Stimulated activated CD4-positive, alpha-beta T cell treated with anti-CD3 and anti-CD28 coated beads, Interleukin-4, amount 100 ng/mL, for 48 hours (primary cell): ENCODE measurements around the gene CISH.

Experiments
- DNase-seq, 2 donors: peaks; one replicate each; pipeline ENCODE4 v3.0.0-alpha.2; 2020; ENCODE audit warnings: low read depth in 2 of 2

The CISH gene

DNA sequence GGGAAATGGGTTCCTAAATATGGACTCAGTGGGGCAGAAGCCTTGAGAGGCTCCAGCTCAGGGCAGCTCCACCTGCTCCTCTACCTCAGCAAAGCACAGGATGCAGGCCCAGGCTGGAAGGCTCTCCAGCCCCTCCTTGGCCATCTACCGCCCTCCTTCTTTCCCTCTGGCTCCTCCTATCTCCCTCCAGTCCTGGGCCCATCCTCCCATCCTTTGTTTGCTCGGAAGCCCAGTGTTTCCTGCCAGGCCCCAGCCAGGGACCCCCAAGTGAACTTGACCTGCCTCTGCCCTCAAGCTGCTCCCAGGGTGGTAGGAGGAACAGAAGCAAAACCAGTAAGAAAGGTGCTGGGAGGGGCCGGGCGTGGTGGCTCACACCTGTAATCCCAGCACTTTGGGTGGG is 25.4 kb upstream of the CISH start:
- DNase-seq, result no peak

DNA sequence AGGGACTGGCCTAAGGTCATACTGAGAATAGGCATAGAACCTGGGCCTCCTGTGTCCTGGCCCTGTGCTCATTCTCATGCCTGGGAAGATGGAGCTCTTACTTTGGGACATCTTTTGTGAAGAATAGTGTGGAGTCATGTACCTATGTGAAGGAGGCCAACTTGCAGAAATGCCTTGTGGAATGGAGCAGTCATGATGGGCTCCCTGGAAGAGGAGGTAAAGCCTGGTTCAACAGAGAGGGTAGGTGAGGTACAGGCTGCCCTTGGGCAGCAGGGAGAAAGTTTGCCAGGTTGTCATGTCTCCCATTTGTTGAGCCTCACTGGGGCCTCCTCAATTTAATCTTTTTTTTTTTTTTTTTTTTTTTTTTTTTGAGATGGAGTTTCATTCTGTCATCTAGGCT is 23.5 kb upstream of the CISH start:
- DNase-seq, result no peak

DNA sequence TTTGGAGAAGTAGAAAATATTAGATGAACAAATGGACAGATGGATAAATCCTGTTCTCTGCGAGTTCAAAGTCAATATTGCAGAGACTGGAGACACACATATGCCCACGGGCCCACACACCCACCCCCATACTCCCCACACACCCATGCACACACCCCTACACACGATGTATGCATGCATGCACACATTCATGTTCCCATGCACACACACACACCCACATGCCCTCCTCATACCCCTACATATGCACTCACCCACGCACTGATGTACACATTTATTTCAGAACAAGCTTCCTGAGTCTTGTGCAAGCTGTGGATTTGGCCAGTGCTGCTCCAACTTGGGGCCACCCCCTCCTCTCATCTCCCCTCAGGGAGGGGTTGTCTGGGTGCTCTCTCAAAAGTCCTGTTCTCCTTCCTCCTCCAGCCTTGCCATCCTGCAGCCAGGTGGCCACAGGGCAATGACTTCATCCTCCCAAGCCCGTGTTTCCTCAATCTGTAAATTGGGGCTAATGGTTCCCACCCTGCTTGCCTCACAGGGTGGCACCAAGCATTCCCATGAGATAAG is 21.7 kb upstream of the CISH start:
- DNase-seq, result no peak

DNA sequence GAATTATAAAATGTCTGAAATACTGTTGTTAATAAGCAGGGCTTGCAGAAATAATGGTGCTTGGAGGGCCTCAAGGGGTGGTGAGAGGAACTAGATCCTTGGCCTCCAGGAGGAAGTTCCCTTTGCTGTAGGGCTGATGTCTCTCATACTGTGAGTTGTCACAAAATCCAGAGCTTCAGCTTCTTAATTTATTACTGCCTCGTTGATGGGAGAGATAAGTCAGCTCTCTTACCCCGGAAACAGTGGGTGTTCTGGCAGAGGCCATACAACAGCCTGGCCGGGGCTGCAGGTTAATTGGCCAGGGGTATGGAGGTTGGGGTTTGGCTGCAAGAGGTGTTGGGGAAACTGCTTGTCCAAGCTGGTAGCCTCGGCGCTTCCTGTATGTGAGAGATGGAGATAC is 20.9 kb upstream of the CISH start:
- DNase-seq, result no peak

DNA sequence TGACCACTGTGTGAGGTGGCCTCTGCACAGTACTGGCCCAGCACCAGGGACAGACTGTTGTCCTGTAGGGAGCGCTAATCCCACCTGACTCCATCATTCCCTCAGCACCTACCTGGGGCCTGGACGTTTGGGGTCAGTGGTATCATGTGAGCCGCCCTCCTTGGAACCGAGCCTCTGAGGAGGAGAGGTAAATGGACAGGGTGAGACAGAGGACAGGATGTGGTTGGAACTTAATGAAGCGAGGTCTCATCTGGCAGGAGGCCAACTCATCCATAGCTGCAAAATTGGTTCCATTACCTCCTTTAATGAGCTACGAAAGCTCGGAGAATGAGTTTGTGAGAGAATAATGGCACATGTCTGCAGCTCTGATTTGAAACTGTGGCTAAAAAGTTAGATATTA is 19.3 kb upstream of the CISH start:
- DNase-seq, result no peak

DNA sequence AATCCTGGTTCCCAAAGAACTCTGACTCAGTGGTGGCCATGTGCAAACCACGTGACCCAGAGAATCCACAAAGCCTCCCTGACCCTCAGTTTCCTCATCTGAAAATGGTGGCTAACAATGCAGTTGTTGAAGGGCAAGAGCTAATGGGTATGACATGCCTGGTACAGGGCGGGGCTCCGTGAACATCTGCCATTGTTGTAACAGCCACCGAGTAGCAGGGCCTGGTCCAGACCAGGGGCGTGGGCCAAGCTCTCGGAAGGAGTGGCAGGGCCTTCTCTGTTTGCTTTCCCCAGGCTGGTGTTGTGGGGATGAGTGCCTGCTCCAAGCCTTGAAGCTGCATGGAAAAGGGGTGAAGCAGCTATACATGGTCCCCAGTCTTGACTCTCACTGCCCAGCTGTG is 18.8 kb upstream of the CISH start:
- DNase-seq, result no peak

DNA sequence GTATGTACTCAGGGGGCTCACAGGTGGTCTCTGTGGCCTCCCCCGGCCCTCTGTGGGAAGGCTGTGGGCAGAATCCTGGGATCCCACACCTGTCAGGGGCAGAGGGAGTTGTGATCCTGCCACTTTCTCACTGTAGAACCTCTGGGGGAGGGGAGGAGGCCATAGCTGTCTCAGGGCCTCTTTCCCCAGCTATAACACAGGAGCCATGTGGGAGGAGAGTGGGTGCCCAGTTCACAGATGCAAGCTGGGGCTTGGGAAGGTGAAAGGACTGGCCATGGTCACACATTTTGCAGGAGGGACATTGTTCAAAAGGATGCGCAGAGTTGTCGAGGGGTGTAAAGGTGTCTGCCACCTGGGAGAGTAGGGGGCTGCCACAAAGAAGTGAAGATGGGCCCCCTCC is 17.0 kb upstream of the CISH start:
- no peak for DNase-seq

DNA sequence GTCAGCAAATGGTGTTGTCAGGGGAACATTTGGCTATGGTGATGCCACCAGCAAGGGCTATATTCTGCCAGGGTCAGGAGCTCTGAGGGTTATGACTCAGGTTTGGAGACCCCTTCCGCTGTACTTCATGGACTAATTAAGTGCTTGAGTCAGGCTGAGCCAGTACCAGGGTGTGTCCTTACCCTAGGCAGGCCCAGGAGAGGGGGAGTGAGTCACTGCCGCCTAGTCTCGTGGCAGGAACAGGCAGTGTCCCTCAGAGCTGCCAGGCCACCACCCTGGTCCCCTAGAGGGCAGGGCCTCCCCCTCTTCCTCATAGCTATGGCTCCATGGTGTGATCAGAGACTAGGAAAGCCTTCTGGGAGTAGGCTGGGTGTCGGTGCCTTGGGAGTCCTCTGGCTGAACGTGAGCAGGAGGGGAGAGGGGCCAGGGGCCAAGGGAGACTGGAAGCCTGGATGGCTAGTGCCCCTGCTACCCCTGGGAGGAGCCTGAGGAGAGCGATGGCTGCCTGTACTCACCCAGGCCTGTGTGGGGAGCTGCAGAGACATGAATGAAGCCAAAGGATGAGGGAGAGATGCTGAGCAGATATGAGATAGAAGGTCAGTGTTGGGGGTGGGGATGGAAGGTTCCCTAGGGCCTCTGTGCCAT is 16.0 kb upstream of the CISH start:
- DNase-seq, result no peak

DNA sequence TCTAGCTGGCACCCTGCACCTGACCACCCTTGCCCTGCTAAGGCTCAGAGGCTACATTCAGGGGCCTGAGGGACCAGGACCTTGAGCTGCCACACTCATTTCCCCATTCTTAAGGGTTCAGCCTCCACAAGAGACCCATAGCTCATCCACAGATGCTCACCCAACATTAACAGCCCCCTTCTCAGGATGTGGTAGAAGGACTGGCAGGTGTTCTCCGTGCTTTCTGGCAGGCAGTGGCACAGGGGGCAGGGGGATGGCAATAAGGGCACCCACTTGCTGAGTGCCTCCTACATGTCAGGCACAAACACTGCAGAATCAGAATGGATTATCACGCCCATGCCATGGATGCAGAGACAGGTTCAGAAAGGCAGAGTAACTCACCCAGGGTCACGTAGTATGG is 14.8 kb upstream of the CISH start:
- DNase-seq, result no peak

DNA sequence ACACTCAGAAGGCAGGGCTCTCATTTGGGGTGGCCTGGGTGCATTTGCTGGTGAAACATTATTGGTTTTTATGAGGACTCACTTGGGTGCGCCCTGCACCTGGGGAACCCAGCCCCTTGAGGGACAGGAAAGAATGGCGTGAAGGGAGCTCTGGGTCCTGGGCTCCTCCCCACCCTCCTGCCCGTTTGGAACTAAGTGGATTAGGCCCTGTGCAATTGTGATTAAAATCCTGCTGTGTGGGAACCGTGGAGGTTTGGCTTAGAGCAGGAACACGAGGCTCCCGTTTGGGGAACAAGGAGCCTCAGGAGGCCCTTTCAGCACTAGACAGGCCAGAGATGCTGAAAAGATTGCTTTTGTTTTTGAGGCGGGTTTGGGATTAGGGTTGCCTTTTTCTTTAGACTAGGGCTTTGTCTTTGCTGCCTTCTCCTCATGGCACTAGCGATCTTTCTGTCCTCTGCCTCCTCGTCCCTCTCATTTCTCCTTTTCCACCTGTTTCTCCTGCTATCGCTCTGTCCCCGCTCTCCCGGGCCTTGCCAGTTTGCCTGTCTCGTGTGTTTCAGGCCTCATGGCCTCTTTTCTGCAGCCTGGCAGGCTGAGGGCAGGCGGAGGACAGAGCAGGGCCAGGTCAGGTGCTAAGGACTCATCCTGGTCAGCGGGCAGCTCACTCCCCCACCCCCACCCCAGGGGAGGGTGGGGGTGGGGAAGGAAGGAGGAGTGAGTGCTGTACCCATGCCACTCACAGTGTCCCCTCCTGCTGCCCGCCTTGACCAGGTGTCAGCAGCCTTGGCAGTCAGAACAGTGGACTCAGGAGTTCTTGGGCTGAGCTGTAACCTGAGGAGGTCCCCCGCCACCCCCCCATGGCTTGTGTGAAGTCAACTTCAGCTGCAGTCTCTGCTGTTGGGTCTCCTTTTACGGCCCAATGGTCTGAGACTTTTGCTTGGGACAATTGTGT is 13.9 kb upstream of the CISH start:
- DNase-seq, result no peak

DNA sequence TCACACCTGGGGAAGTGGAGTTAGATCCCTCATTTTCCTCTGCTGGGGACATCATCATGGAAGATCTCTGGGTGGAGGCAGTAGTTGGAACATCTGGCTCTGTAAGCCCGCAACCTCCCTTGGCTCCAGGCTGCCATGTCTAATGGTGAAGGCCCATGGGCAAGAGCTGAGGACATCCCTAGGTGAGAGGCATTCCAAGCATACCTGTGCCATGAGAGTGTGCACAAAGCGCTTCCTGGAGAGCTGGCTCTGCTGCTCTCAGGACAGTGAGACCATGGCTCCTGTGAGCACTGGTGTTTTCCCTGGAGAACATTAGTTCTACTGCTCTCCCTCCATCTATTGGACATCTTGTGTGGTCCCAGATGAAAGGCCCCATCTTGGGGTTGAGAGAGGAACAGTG is 13.1 kb upstream of the CISH start:
- DNase-seq, result no peak

DNA sequence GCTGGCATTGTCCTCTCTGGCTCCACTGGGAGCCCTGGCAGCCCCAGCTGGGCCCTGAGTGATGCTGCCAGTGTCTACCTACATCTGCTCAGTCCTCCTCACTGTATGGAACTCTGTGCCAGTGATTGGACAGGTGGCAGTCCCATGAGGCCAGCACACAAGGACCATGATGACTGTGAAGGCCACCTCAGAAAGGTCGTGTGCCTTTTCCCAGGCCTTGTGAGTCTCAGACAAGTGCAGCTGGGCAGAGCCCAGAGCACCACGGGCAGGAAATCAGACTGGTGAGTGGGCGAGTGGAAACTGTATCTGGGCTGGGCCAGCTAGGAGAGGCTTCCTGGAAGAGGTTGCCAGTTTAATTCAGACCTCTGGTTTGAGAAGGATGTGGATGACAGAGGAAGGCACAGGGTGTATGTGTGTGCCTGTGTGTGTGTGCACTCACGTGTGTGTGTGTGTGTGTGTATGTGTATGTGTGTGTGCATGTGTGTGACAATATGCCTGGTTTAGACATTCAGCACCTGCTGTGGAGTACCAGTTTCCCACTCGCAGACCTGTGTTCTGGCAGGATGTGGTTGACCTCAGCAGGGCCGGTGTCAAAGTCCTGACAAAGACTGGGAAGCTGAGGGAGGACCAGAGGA is 12.4 kb upstream of the CISH start:
- DNase-seq, result no peak

DNA sequence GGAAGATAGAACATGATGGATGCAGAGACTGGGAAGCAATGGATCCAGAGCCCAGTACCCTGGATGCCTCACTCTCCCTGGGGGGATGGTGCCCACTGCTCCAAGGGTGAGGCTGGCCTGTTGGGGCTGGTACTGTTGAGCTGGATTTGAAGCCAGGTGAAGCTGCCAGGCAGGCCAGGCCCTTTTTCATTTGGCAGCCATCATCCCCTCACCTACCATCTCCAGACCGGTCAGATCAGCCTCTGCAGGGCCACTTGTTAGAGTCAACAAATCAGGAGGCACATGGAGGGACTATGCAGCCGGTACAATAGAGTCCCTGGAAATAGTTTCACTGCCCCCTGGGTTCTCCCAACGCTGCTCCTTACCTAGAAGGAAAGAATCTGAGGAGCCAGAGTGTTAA is 11.3 kb upstream of the CISH start:
- no peak for DNase-seq

DNA sequence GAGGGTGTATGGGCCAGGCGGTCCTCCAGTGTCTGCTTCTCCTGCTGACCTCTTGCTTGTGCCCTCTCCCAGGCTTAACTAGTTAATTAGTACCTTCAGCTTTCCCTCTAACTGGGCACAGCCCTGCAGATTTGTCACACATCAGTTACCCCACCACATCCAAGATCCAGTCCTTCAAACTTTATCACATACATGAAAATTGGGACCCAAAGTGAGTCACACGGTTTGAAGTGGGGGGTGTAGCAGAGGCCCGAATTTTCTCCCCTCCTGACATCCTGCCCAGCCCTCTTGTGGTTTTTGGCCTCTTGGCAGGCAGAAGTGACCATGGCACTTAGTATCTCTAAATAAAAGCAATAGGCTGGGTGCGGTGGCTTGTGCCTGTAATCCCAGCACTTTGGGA is 9.2 kb upstream of the CISH start:
- DNase-seq, result no peak

DNA sequence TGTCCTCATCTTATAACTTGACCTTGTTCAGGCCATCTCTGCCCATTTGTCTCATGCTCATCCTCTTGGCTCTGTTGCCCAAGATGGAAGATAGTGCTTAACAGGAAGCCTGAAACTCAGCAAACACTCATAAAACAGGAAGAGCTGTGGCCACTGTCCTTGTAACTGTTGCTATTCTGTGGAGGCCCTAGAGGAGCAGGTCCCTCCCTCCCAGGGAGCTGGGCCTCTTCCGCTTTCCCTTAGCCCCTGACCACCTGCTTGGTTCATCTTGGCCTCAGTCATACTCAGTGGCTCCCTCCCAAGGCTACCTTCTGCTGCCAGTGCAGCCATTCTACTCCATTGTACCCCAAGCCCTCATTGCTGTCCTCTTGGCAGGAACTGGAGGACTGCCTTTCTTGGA is 8.8 kb upstream of the CISH start:
- no peak for DNase-seq

DNA sequence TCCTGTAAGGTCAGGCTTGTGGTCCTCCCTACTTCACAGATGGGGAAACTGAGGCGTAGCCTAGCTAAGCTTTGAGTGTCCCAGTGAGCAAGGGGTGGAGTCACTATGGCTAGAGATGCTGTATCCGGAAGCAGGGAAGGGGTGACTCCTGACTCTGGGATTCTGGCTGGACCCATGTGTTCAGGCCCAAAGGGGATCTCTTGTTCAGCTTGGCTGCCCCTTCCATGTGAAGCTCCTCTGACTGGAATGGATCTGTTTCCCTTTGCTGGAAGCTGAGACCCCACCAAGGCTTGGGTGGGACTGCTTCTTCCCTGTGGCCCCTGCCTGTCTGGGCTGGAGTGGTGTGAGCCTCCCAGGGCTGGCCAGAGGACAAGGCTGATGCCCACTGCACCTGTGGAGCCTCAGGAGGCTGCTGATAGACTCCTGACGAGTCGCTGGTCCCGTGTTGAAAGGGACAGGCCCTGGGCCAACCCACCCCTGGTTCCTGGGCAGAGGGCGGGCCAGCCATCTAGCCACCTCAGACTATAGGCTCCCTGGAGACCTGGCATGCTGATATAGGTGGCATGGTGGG is 6.4 kb upstream of the CISH start:
- no peak for DNase-seq

DNA sequence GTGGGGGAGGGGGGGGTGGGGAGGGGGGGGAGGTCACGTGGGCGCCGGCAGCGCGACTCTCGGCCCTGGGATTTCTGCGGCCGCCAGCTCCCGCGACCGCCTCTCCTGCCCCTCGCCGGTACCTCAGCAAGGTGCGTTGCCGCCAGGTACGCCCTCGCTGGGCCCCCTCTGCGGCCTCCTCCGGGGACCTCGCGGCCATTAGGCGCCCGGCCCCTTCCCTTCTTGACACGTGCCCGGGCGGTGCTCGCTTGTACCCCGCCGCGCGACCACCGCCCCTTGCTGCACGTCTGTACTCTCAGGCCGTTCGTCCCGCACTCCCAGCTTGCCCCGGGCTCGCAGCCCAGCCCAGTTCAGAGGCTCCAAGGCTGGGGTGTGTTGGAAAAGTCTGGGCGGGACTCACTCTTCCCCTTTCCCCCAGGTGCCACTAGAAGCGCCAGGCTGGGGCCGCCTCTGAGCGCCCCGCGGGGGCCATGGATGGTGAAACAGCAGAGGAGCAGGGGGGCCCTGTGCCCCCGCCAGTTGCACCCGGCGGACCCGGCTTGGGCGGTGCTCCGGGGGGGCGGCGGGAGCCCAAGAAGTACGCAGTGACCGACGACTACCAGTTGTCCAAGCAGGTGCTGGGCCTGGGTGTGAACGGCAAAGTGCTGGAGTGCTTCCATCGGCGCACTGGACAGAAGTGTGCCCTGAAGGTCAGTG is 5.7 kb upstream of the CISH start, which contains the start of gene MAPKAPK3:
Gene MAPKAPK3, plus strand, starts transcription at position 56 of the 696 bp plus-strand sequence. Its CDS starts 415 bp downstream, at position 471.
- no peak for DNase-seq

DNA sequence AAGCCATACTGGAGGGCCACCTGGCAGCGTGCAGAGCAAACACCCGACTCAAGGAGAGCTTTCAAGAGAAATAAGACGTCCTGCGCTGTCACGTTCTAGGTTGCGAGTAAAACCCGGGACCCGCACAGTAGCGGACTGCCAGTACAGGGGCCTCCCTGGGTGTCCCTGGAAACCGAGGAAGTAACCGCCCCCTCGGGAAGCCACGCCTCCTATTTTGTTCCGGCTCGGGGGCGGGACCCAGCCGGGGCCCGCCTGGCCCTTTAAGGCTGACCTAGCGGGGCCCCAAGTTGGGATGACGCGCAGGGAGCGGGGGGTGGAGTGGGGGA is 5.2 kb upstream of the CISH start:
- peak; percentile 91 to 94 for DNase-seq

DNA sequence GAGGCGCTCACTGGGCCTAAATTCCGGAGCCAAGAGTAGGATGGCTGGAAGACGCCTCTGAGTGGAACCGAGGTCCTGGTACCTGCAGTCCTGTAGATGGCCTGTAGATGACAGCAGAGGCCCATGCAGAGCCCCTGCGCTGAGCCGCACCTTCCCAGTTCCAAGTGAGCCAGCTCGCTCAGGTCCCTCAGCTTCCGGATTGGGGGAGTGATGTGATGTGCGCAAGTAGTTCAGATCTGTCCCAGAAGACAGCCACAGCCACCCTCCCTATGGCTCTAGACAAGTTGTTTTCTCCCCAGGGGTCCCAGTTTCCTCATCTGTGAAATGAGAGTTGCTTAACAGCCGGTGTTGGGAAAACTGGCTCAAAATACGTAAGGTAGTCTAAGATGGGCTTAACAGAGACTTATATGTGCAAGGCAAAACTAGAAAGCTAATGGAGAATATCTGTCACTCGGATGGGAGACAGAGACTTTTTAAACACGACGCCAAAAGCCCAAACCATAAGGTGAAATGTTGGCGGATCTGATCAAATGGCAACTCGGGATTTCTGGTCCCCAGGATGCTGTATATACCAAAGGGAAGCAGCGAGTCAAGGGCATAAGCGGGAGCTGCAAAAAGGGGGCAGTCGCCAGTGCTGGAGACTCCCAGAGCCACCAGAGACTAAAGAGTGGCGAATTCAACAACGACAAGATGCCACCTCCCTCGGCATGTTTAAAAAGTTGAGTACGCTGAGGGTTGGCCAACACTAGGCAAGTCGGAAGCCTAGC is 4.6 kb upstream of the CISH start:
- DNase-seq, result peak; percentile 81 to 82

DNA sequence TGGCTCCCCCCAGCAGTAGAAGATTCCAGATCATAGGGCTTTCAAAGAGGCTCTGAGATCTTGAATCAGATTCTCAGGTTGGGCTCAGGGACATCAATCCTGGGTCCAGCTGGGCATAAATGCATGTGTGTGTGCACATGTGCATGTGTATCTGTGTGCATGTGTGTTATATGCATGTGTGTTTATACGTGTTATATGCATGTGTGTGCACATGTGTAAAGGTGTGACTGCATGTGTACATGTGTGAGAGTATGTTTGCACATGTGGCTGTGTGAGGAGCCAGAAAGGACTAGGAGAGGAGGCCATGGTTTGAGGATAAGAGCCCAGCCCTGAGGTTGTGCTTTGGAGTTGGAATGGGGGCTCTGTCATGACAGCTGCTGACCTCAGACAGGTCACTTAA is 3.6 kb upstream of the CISH start:
- no peak for DNase-seq
